ENCODE data around the gene IMMP2L.
"Not testable (repeated sequence)": the region's sequence is repeated elsewhere in the genome, so short reads cannot be mapped to it uniquely, and the experiment has no call there.

The IMMP2L gene

GRCh38 chr7:111290419-111290818 lies 271.9 kb downstream of the IMMP2L start:
- no peak overlapping the region for H3K4me3 ChIP-seq (ENCODE audit: low read length)
- no peak for DNase-seq (ENCODE audit: low read depth)
- TF ChIP-seq, protein P1, sequence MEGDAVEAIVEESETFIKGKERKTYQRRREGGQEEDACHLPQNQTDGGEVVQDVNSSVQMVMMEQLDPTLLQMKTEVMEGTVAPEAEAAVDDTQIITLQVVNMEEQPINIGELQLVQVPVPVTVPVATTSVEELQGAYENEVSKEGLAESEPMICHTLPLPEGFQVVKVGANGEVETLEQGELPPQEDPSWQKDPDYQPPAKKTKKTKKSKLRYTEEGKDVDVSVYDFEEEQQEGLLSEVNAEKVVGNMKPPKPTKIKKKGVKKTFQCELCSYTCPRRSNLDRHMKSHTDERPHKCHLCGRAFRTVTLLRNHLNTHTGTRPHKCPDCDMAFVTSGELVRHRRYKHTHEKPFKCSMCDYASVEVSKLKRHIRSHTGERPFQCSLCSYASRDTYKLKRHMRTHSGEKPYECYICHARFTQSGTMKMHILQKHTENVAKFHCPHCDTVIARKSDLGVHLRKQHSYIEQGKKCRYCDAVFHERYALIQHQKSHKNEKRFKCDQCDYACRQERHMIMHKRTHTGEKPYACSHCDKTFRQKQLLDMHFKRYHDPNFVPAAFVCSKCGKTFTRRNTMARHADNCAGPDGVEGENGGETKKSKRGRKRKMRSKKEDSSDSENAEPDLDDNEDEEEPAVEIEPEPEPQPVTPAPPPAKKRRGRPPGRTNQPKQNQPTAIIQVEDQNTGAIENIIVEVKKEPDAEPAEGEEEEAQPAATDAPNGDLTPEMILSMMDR (IDR thresholded peaks at IDR 0.05; ENCODE audit: insufficient read depth, low read depth, low read length, missing control alignments), result no peak

DNA sequence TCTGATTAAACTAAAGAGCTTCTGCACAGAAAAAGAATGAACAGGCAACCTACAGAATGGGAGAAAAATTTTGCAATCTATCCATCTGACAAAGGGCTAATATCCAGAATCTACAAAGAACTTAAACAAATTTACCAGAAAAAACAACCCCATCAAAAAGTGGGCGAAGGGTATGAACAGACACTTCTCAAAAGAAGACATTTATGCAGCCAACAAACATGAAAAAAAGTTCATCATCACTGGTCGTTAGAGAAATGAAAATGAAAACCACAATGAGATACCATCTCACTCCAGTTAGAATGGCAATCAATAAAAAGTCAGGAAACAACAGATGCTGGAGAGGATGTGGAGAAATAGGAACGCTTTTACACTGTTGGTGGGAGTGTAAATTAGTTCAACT lies 273.9 kb downstream of the IMMP2L start:
- DNase-seq (ENCODE audit: low read depth); H3K4me3 ChIP-seq (ENCODE audit: low read length): not testable (repeated sequence)

DNA sequence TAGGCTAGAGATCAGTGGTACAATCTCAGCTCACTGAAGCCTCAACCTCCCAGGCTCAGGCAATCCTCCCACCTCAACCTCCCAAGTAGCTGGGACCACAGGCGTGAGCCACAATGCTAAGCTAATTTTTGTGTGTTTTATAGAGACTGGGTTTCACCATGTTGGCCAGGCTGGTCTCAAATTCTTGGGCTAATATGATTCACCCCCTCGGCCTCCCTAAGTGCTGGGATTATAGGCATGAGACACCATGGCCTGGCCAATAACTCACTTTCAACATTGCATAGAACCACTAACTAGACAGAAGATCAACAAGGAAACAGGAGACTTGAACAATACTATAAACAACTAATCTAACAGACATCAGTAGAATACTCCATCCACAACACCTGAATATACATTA lies 279.7 kb downstream of the IMMP2L start:
- no peak for DNase-seq (ENCODE audit: low read depth)
- TF ChIP-seq, protein P1 (IDR thresholded peaks at IDR 0.05; ENCODE audit: insufficient read depth, low read depth, low read length, missing control alignments), result no peak
- H3K4me3 ChIP-seq (ENCODE audit: low read length), result no peak overlapping the region

DNA sequence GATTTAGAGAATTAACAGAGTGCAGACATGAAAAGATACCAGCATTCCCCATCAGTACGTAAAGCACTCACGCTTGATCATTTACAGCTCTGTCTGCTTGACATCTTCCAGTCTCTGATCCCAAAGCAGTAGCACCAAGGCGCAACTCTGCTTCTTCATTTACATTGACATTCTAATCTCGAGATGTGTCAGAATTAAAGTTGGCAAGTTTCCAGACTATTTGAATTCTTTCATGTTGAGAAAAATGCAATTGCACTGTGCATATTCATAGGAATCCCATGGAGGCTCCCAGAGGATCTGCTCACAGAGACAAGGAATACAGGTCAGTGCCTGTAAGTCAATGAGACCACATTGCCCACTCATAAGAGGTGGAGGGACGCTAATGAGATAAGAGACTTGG lies 287.4 kb downstream of the IMMP2L start:
- peak; percentile 50 for DNase-seq (ENCODE audit: low read depth)
- TF ChIP-seq, protein P1 (IDR thresholded peaks at IDR 0.05; ENCODE audit: insufficient read depth, low read depth, low read length, missing control alignments), result no peak
- H3K4me3 ChIP-seq (ENCODE audit: low read length), result no peak overlapping the region

DNA sequence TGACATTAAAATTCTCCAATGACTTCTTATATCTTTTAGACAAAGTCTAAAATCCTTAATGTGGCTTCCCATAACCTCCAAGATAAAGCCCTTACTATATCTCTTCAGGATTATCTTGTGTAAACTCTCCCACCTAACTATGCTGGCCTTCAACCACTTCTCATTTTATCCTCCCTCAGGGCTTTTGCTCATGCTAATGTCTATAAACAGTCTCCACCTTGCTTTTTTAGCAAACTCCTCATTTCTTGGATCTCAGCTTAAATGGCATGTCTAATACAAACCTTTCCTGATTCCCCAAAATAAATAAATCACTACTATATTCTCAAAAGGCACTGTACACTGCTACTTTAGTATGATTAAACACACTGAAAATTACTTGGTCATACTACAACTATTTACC lies 290.2 kb downstream of the IMMP2L start:
- H3K4me3 ChIP-seq (ENCODE audit: low read length), result no peak overlapping the region
- TF ChIP-seq, protein P1 (IDR thresholded peaks at IDR 0.05; ENCODE audit: insufficient read depth, low read depth, low read length, missing control alignments), result no peak
- no peak for DNase-seq (ENCODE audit: low read depth)

DNA sequence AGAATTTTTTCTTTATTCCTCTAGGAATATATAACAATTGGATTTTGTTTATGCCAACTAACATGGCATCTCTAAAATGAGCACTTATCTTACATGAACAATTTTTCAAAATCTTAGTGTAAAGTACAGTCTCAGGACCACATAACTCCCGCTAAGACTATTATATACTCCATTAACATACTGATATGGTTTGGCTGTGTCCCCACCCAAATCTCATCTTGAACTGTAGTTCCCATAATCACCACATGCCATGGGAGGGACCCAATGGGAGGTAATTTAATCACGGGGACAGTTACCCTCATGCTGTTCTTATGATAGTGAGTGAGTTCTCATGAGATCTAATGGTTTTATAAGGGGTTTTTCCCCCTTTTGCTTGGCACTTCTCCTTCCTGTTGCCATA lies 291.5 kb downstream of the IMMP2L start:
- DNase-seq (ENCODE audit: low read depth); H3K4me3 ChIP-seq (ENCODE audit: low read length): not testable (repeated sequence)

- H3K4me3 ChIP-seq (ENCODE audit: low read length), result no peak overlapping the region
- DNase-seq (ENCODE audit: low read depth), result no peak
- TF ChIP-seq, protein P1 (IDR thresholded peaks at IDR 0.05; ENCODE audit: insufficient read depth, low read depth, low read length, missing control alignments), result no peak
Observed at GRCh38 chr7:111268941-111269340, 293.4 kb downstream of the IMMP2L start.

- H3K4me3 ChIP-seq (ENCODE audit: low read length), result no peak overlapping the region
- TF ChIP-seq, protein P1 (IDR thresholded peaks at IDR 0.05; ENCODE audit: insufficient read depth, low read depth, low read length, missing control alignments), result no peak
- peak; percentile 13 for DNase-seq (ENCODE audit: low read depth)
Observed at GRCh38 chr7:111266613-111267012, 295.7 kb downstream of the IMMP2L start.
